Measurements from ENCODE around the gene C10orf67. TPM values are rescaled to one million over a fixed set of nuclear protein-coding genes. Genes with fewer than 3 reads are reported as not detected.

The C10orf67 gene
- total RNA-seq, 1 donor from 2014 or later = 0.33 TPM

DNA sequence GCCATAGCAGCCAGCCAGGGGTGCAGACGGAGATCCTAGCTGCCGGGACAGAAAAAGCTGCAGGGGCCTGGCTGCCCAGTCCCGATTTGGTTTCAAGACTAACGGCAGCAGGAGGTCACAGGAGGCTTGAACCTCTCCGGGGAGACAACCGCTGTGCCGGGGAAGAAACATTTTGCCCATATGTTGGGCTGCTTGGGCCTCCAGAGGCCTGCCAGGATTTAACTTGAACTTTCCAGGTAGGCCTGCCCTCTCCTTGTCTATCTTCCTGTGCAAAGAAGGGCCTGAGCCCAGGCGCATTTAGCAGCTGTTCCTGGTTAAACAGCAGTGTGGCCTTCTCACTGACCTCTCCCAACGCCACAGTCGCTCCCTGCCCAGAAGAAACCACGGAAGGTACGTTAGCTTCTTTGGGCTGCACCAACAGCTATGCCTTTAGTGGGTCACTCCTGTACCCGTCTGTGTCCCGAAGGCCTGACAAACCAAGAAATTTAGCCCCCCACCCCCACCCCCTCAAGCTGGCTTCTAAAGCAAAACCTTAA, 169.6 kb downstream of the C10orf67 start:
- no peak for TF ChIP-seq CTCF (conservative IDR thresholded peaks at IDR 0.05)
- peaks cover 6% of the 10 kb centered on the region for H3K4me1 Mint-ChIP-seq
- no peak for DNase-seq (ENCODE audit: low read depth, low spot score)
- H3K27me3 Mint-ChIP-seq (ENCODE audit: low read depth) = peaks cover 96% of the 10 kb centered on the region
- H3K27ac Mint-ChIP-seq (ENCODE audit: unreplicated experiment) = no peak overlapping the region
- no peak overlapping the region for H3K4me3 Mint-ChIP-seq
- no peaks in the 10 kb centered on the region for H3K36me3 Mint-ChIP-seq (ENCODE audit: low read depth)
- H3K9me3 Mint-ChIP-seq = no peaks in the 10 kb centered on the region

DNA sequence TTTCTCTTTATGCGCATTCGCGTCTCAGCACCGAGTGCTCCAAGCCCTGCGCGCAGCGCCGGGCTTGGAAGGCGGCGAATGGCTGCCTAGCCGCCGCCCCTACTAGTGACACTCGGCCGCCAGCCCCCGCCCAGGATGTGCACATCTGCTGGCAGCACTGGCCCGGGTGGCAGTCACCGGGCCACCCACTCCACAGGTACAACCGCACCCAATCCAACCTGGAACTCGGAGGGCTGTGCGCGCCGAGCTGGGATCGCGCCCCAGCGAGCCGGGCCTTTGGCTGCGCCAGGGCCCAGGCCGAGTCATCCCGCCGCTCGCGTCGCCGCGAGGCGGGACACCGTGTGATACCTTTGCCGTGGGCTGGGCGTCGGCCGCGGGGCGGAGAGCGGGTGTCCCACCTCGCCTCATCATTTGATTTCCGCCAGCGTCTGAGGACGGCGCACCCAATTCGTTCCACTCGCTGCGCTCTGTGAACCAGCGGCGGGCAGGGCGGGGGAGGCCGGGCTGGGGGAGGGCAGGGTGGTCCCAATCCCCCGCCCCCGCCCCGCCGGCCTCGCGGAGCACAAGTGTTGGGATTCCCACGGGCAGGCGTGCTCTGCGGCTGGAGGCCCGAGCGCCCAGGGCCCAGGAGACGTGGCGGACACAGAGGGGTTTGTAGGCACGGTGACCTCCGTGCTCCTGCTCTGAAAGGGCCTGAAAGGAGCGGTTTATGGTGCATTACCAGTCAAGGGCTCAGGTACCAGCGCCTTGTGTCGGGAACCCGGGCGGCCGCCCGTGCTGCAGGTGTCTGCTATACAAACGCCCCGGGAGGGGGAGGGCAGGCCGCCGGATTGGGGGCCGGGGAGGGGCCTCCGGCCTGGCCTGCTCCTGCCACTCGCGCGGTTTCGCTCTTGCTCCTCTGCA, 170.3 kb downstream of the C10orf67 start:
- Mint-ChIP-seq H3K27ac (ENCODE audit: unreplicated experiment) (no peak overlapping the region), H3K4me1 (peaks cover 6% of the 10 kb centered on the region), H3K9me3 (no peaks in the 10 kb centered on the region), H3K36me3 (ENCODE audit: low read depth) (no peaks in the 10 kb centered on the region), H3K27me3 (ENCODE audit: low read depth) (peaks cover 96% of the 10 kb centered on the region), H3K4me3 (peak overlapping the region; percentile 20)
- no peak for DNase-seq (ENCODE audit: low read depth, low spot score)
- no peak for TF ChIP-seq CTCF (conservative IDR thresholded peaks at IDR 0.05)

DNA sequence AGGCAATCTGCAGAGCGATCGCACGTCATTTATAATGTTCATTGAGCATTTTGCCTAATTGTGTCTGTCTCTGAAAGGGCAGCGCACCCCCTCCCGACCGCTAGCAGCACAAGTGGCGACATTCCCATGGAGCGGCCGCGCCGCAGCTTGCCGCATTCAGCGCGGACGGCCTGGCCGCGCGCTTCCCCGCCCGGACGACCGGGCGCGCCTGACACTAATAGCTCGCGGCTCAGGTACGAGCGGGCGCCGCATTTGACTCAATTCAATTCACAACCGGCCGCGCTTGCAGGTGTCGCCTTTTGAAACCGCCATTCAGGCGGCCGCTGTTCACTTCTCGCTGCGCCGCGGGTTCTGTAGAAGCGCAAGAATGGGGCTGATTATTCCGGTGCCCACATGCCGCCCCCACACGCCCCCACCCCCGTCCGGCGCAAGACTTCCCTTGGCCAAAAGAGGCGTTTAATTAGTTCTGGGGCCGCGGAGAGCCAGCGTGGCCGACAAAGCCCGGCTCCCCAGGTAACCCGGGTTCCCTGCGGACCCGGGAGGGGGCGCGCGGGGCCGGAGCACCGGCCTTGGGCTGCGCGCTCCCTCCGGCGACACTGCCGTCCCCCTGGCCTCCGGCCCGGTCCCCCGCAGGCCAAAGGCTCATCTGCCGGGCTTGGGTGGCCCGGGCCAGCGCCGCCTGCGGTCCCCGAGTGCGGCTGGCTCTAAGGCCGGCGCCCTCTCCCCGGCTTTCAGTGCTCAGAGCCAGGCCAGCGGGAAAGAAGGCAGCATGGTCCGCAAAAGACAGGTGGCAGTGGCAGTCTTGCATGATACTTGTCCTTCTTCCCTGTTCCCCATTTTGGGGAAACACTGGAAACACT, 171.2 kb downstream of the C10orf67 start:
- H3K9me3 Mint-ChIP-seq = no peaks in the 10 kb centered on the region
- no peaks in the 10 kb centered on the region for H3K36me3 Mint-ChIP-seq (ENCODE audit: low read depth)
- H3K4me1 Mint-ChIP-seq = peaks cover 6% of the 10 kb centered on the region
- H3K27me3 Mint-ChIP-seq (ENCODE audit: low read depth) = peaks cover 96% of the 10 kb centered on the region
- H3K4me3 Mint-ChIP-seq = peak overlapping the region; percentile 47
- no peak overlapping the region for H3K27ac Mint-ChIP-seq (ENCODE audit: unreplicated experiment)
- DNase-seq (ENCODE audit: low read depth, low spot score) = no peak
- TF ChIP-seq CTCF (conservative IDR thresholded peaks at IDR 0.05) = peak; percentile 17

DNA sequence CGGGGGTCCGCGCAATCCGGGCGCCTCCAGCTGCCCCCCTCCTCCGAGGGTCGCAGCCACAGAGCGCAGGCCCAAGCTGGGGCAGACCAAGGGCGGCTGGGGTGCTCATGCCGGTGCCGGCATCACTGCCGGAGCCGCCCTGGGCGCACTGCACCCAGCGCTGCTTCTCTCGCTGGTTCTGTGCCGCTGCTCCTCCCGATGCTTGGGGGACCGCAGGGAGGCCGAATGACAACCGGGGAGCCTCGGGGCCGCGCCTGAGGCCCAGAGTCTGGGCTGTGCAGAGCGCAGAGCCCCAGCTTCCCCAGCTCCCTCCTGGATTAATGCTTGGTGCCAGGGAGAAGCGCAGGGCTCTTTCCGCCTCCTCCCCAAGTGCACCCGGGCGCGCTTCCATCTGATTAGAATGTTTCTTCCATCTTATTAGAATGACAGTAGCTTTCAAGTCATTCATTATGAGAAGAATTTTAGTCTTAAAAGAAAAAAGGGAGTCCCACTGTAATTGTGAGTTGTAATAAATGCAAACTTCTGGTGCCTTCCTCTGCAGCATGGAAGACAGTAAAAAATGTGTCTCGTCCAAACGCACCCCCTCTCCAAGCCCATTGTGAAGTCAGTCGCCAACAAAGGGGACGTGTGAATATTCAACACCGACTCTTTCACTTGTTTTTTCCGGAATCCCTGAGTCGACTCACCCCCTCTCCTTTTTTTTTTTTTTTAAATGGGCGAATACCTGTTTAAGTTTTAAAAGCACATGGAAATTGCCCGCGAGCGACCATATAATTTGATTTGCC, 172.0 kb downstream of the C10orf67 start:
- Mint-ChIP-seq H3K27me3 (ENCODE audit: low read depth) (peaks cover 96% of the 10 kb centered on the region), H3K36me3 (ENCODE audit: low read depth) (no peaks in the 10 kb centered on the region), H3K27ac (ENCODE audit: unreplicated experiment) (no peak overlapping the region), H3K4me1 (peaks cover 6% of the 10 kb centered on the region), H3K4me3 (no peak overlapping the region), H3K9me3 (no peaks in the 10 kb centered on the region)
- no peak for DNase-seq (ENCODE audit: low read depth, low spot score)
- no peak for TF ChIP-seq CTCF (conservative IDR thresholded peaks at IDR 0.05)
